AG20443 (cell line): ENCODE data around the gene LCMT2.
"Not testable (repeated sequence)": the region's sequence is repeated elsewhere in the genome, so short reads cannot be mapped to it uniquely, and the experiment has no call there.

ENCODE experiments used
- DNase-seq: peaks from one replicate; pipeline ENCODE4 v3.0.0; 2012; ENCODE audit warnings: low spot score, mixed read lengths

LCMT2 gene

GRCh38 chr15:43316016-43316970 is 14.1 kb downstream of the LCMT2 start:
- no peak for DNase-seq

- DNase-seq, result no peak
Measured at GRCh38 chr15:43314171-43314570, 16.2 kb downstream of the LCMT2 start.

GRCh38 chr15:43312378-43312777 is 18.0 kb downstream of the LCMT2 start:
- no peak for DNase-seq

- DNase-seq, result no peak
Measured at GRCh38 chr15:43302205-43302817, 28.1 kb downstream of the LCMT2 start, which contains the start of gene TGM7. Gene TGM7 (minus strand): TSS chr15:43302255.

- DNase-seq, result no peak
Measured at GRCh38 chr15:43299884-43300283, 30.5 kb downstream of the LCMT2 start.

GRCh38 chr15:43299411-43299810 is 31.0 kb downstream of the LCMT2 start:
- no peak for DNase-seq

GRCh38 chr15:43294091-43294706 is 36.2 kb downstream of the LCMT2 start:
- no peak for DNase-seq

- DNase-seq, result no peak
Measured at GRCh38 chr15:43293432-43293831, 36.9 kb downstream of the LCMT2 start.

- DNase-seq, result peak; percentile 67
Measured at GRCh38 chr15:43292375-43293078, 37.8 kb downstream of the LCMT2 start.

GRCh38 chr15:43289656-43290055 is 40.7 kb downstream of the LCMT2 start:
- DNase-seq, result not testable (repeated sequence)

GRCh38 chr15:43287254-43287653 is 43.1 kb downstream of the LCMT2 start:
- no peak for DNase-seq

- DNase-seq, result no peak
Measured at GRCh38 chr15:43286074-43286473, 44.3 kb downstream of the LCMT2 start.

- peak; percentile 77 for DNase-seq
Measured at GRCh38 chr15:43285609-43286037, 44.8 kb downstream of the LCMT2 start.

- no peak for DNase-seq
Measured at GRCh38 chr15:43283526-43283925, 46.8 kb downstream of the LCMT2 start.

- DNase-seq, result no peak
Measured at GRCh38 chr15:43281926-43282602, 48.3 kb downstream of the LCMT2 start.

- DNase-seq, result no peak
Measured at GRCh38 chr15:43280996-43281395, 49.4 kb downstream of the LCMT2 start.

GRCh38 chr15:43279496-43279895 is 50.9 kb downstream of the LCMT2 start:
- DNase-seq, result no peak

- DNase-seq, result no peak
Measured at GRCh38 chr15:43278869-43279268, 51.5 kb downstream of the LCMT2 start.

- no peak for DNase-seq
Measured at GRCh38 chr15:43277901-43278300, 52.5 kb downstream of the LCMT2 start.

- no peak for DNase-seq
Measured at GRCh38 chr15:43277231-43277823, 53.0 kb downstream of the LCMT2 start.

- DNase-seq, result no peak
Measured at GRCh38 chr15:43276563-43277200, 53.7 kb downstream of the LCMT2 start.
